ENCODE data around the gene ZNF566.

ZNF566 gene

DNA sequence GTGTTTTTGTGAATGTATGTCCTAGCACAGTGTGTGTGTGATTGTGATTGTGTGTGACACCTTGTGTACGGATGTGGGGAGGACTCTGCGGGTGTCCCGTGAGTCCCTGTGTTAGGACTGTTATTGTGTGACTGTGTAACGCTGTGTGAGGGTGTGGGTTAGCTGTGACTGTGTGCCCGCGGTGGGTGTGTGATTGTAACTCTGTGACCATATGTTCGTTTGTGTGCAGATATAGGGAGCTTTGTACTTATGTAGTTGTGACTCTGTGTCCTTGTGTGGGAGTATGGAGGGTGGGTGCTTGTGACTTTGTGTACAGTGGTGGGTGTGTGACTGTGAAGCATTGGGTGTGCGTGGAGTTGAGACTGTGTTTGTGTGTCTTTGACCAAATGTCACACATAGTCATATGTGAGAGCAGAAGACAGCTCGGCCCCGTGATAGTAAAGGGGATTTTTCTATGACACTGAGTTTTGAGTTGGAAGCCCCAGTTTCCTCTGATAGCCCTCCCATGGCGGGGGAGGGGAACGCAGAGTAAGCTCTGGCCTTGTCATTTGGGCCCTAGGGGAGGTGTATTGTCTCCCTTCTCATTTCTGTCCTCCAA is 39.7 kb upstream of the ZNF566 start (continued):
- TF ChIP-seq, protein P1, sequence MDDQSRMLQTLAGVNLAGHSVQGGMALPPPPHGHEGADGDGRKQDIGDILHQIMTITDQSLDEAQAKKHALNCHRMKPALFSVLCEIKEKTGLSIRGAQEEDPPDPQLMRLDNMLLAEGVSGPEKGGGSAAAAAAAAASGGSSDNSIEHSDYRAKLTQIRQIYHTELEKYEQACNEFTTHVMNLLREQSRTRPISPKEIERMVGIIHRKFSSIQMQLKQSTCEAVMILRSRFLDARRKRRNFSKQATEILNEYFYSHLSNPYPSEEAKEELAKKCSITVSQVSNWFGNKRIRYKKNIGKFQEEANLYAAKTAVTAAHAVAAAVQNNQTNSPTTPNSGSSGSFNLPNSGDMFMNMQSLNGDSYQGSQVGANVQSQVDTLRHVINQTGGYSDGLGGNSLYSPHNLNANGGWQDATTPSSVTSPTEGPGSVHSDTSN (CRISPR knock-in tag; IDR thresholded peaks at IDR 0.05), result no peak
- TF ChIP-seq OSR2 (tag by site-specific recombination; IDR thresholded peaks at IDR 0.05) (no peak), OVOL3 (tag by site-specific recombination; IDR thresholded peaks at IDR 0.05) (no peak; the same call in 1 of the 2 replicates), ZFP41 (tag by site-specific recombination; IDR thresholded peaks at IDR 0.05; ENCODE audit: borderline replicate concordance) (no peak), ZNF48 (tag by site-specific recombination; IDR thresholded peaks at IDR 0.05) (no peak), ZFP3 (tag by site-specific recombination; IDR thresholded peaks at IDR 0.05; ENCODE audit: low read depth) (no peak), ZNF202 (tag by site-specific recombination; IDR thresholded peaks at IDR 0.05; ENCODE audit: borderline replicate concordance) (no peak), MYNN (tag by site-specific recombination; IDR thresholded peaks at IDR 0.05; ENCODE audit: borderline replicate concordance) (no peak; the same call in 1 of the 2 replicates), ZNF626 (tag by site-specific recombination; IDR thresholded peaks at IDR 0.05) (no peak), ZNF140 (tag by site-specific recombination; IDR thresholded peaks at IDR 0.05) (no peak), ZNF654 (tag by site-specific recombination; IDR thresholded peaks at IDR 0.05; ENCODE audit: low read depth) (no peak), ZNF600 (tag by site-specific recombination; IDR thresholded peaks at IDR 0.05) (peak; percentile 93), ZNF549 (tag by site-specific recombination; IDR thresholded peaks at IDR 0.05) (no peak), HOXD13 (CRISPR knock-in tag; IDR thresholded peaks at IDR 0.05; ENCODE audit: borderline replicate concordance) (no peak), FEZF1 (tag by site-specific recombination; IDR thresholded peaks at IDR 0.05) (no peak), SETDB1 (IDR thresholded peaks at IDR 0.05; ENCODE audit: insufficient read length, low read length) (no peak), ZNF629 (tag by site-specific recombination; IDR thresholded peaks at IDR 0.05) (no peak; the same call in 1 of the 2 replicates), GLIS2 (tag by site-specific recombination; IDR thresholded peaks at IDR 0.05) (peak; percentile 56; the same call in 1 of the 2 replicates), ZNF664 (tag by site-specific recombination; IDR thresholded peaks at IDR 0.05) (peak; percentile 28; the same call in 1 of the 2 replicates), ZNF830 (tag by site-specific recombination; IDR thresholded peaks at IDR 0.05; ENCODE audit: low read depth) (no peak), TCF7L2 (IDR thresholded peaks at IDR 0.05; ENCODE audit: borderline replicate concordance, low read depth, low read length) (no peak)
- TF ChIP-seq, protein P2, sequence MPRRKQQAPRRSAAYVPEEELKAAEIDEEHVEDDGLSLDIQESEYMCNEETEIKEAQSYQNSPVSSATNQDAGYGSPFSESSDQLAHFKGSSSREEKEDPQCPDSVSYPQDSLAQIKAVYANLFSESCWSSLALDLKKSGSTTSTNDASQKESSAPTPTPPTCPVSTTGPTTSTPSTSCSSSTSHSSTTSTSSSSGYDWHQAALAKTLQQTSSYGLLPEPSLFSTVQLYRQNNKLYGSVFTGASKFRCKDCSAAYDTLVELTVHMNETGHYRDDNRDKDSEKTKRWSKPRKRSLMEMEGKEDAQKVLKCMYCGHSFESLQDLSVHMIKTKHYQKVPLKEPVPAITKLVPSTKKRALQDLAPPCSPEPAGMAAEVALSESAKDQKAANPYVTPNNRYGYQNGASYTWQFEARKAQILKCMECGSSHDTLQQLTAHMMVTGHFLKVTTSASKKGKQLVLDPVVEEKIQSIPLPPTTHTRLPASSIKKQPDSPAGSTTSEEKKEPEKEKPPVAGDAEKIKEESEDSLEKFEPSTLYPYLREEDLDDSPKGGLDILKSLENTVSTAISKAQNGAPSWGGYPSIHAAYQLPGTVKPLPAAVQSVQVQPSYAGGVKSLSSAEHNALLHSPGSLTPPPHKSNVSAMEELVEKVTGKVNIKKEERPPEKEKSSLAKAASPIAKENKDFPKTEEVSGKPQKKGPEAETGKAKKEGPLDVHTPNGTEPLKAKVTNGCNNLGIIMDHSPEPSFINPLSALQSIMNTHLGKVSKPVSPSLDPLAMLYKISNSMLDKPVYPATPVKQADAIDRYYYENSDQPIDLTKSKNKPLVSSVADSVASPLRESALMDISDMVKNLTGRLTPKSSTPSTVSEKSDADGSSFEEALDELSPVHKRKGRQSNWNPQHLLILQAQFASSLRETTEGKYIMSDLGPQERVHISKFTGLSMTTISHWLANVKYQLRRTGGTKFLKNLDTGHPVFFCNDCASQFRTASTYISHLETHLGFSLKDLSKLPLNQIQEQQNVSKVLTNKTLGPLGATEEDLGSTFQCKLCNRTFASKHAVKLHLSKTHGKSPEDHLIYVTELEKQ (tag by site-specific recombination; IDR thresholded peaks at IDR 0.05; ENCODE audit: borderline replicate concordance), result no peak; the same call in 1 of the 2 replicates
- TF ChIP-seq, protein P3, sequence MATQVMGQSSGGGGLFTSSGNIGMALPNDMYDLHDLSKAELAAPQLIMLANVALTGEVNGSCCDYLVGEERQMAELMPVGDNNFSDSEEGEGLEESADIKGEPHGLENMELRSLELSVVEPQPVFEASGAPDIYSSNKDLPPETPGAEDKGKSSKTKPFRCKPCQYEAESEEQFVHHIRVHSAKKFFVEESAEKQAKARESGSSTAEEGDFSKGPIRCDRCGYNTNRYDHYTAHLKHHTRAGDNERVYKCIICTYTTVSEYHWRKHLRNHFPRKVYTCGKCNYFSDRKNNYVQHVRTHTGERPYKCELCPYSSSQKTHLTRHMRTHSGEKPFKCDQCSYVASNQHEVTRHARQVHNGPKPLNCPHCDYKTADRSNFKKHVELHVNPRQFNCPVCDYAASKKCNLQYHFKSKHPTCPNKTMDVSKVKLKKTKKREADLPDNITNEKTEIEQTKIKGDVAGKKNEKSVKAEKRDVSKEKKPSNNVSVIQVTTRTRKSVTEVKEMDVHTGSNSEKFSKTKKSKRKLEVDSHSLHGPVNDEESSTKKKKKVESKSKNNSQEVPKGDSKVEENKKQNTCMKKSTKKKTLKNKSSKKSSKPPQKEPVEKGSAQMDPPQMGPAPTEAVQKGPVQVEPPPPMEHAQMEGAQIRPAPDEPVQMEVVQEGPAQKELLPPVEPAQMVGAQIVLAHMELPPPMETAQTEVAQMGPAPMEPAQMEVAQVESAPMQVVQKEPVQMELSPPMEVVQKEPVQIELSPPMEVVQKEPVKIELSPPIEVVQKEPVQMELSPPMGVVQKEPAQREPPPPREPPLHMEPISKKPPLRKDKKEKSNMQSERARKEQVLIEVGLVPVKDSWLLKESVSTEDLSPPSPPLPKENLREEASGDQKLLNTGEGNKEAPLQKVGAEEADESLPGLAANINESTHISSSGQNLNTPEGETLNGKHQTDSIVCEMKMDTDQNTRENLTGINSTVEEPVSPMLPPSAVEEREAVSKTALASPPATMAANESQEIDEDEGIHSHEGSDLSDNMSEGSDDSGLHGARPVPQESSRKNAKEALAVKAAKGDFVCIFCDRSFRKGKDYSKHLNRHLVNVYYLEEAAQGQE (tag by site-specific recombination; IDR thresholded peaks at IDR 0.05), result no peak
- TF ChIP-seq, protein P4, sequence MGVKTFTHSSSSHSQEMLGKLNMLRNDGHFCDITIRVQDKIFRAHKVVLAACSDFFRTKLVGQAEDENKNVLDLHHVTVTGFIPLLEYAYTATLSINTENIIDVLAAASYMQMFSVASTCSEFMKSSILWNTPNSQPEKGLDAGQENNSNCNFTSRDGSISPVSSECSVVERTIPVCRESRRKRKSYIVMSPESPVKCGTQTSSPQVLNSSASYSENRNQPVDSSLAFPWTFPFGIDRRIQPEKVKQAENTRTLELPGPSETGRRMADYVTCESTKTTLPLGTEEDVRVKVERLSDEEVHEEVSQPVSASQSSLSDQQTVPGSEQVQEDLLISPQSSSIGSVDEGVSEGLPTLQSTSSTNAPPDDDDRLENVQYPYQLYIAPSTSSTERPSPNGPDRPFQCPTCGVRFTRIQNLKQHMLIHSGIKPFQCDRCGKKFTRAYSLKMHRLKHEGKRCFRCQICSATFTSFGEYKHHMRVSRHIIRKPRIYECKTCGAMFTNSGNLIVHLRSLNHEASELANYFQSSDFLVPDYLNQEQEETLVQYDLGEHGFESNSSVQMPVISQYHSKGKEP (tag by site-specific recombination; IDR thresholded peaks at IDR 0.05), result no peak
- TF ChIP-seq, protein P5, sequence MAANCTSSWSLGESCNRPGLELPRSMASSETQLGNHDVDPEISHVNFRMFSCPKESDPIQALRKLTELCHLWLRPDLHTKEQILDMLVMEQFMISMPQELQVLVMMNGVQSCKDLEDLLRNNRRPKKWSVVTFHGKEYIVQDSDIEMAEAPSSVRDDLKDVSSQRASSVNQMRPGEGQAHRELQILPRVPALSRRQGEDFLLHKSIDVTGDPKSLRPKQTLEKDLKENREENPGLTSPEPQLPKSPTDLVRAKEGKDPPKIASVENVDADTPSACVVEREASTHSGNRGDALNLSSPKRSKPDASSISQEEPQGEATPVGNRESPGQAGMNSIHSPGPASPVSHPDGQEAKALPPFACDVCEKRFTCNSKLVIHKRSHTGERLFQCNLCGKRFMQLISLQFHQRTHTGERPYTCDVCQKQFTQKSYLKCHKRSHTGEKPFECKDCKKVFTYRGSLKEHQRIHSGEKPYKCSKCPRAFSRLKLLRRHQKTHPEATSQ (tag by site-specific recombination; IDR thresholded peaks at IDR 0.05), result peak; percentile 15; the same call in 1 of the 2 replicates
- TF ChIP-seq, protein P6, sequence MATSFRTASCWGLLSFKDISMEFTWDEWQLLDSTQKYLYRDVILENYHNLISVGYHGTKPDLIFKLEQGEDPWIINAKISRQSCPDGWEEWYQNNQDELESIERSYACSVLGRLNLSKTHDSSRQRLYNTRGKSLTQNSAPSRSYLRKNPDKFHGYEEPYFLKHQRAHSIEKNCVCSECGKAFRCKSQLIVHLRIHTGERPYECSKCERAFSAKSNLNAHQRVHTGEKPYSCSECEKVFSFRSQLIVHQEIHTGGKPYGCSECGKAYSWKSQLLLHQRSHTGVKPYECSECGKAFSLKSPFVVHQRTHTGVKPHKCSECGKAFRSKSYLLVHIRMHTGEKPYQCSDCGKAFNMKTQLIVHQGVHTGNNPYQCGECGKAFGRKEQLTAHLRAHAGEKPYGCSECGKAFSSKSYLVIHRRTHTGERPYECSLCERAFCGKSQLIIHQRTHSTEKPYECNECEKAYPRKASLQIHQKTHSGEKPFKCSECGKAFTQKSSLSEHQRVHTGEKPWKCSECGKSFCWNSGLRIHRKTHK (tag by site-specific recombination; IDR thresholded peaks at IDR 0.05), result no peak
